Hematopoietic multipotent progenitor cell (in vitro differentiated cells): Measurements from ENCODE around the gene TXK. TPM values are rescaled to one million over a fixed set of nuclear protein-coding genes. Genes with fewer than 3 reads are reported as not detected.

Experiments used
- DNase-seq, 3 donors: peaks; one replicate each; pipeline ENCODE4 v3.0.0-alpha.2; 2011 to 2015; ENCODE audit warnings: low read depth in 2 of 3, low spot score in 2 of 3
- total RNA-seq: library from RNA; depleted of rRNA; stranded (reverse); fragments of >200 nt; gene quantifications from one replicate; pipeline ENCODE4 v1.2.3, GENCODE V29; 2012

The TXK gene
- total RNA-seq, 1 donor = 3.8 TPM

- DNase-seq = no peak
Measured at GRCh38 chr4:48108309-48109073, 25.6 kb downstream of the TXK start.

GRCh38 chr4:48105230-48105629 is 28.8 kb downstream of the TXK start:
- DNase-seq = no peak

GRCh38 chr4:48103483-48104139 is 30.4 kb downstream of the TXK start:
- DNase-seq = no peak

GRCh38 chr4:48102303-48102702 is 31.7 kb downstream of the TXK start:
- DNase-seq = no peak

GRCh38 chr4:48100256-48100655 is 33.8 kb downstream of the TXK start:
- DNase-seq = no peak

- no peak for DNase-seq
Measured at GRCh38 chr4:48095441-48095840, 38.6 kb downstream of the TXK start.

GRCh38 chr4:48093991-48094416 is 40.0 kb downstream of the TXK start:
- DNase-seq = peak in 2 of 3 donors; percentile 29 to 39

GRCh38 chr4:48090621-48091020 is 43.4 kb downstream of the TXK start:
- no peak for DNase-seq

- no peak for DNase-seq
Measured at GRCh38 chr4:48085821-48086589, 48.0 kb downstream of the TXK start.

GRCh38 chr4:48082956-48083355 is 51.1 kb downstream of the TXK start:
- no peak for DNase-seq

- no peak for DNase-seq
Measured at GRCh38 chr4:48081196-48081595, 52.9 kb downstream of the TXK start.

GRCh38 chr4:48079972-48080391 is 54.1 kb downstream of the TXK start:
- DNase-seq = no peak

GRCh38 chr4:48078862-48079655 is 55.0 kb downstream of the TXK start:
- no peak for DNase-seq

GRCh38 chr4:48078425-48078824 is 55.6 kb downstream of the TXK start:
- no peak for DNase-seq

GRCh38 chr4:48074657-48075056 is 59.4 kb downstream of the TXK start:
- no peak for DNase-seq

- DNase-seq = no peak
Measured at GRCh38 chr4:48073567-48074103, 60.4 kb downstream of the TXK start.

GRCh38 chr4:48071191-48071590 is 62.9 kb downstream of the TXK start:
- no peak for DNase-seq

GRCh38 chr4:48069026-48069425 is 65.0 kb downstream of the TXK start:
- no peak for DNase-seq

- no peak for DNase-seq
Measured at GRCh38 chr4:48068182-48068581, 65.9 kb downstream of the TXK start.

GRCh38 chr4:48067536-48067935 is 66.5 kb downstream of the TXK start:
- no peak for DNase-seq
